Neuronal stem cell (in vitro differentiated cells): ENCODE measurements around the gene ITPRID1.

Experiments
- DNase-seq: peaks from one replicate; pipeline ENCODE4 v3.0.0-alpha.2; 2013; ENCODE audit warnings: low spot score
- H2AFZ ChIP-seq: one replicate; pipeline ENCODE4 v1.6.1; 2013; ENCODE audit warnings: mild to moderate bottlenecking, low read length, inconsistent platforms
- H2AK5ac ChIP-seq: 2 replicates; pipeline ENCODE4 v1.6.1; 2013; ENCODE audit warnings: low read depth, mild to moderate bottlenecking, inconsistent platforms, low read length, moderate library complexity, mixed read lengths
- H2BK120ac ChIP-seq: 2 replicates; pipeline ENCODE4 v1.6.1; 2013; ENCODE audit warnings: low read depth, mild to moderate bottlenecking, inconsistent platforms, low read length, moderate library complexity, mixed read lengths
- H2BK12ac ChIP-seq: one replicate; pipeline ENCODE4 v1.6.1; 2013; ENCODE audit warnings: low read length, inconsistent platforms
- H2BK15ac ChIP-seq: 2 replicates; pipeline ENCODE4 v1.6.1; 2013; ENCODE audit warnings: mild to moderate bottlenecking, low read length, inconsistent platforms, mixed read lengths
- H2BK5ac ChIP-seq: one replicate; pipeline ENCODE4 v1.6.1; 2013; ENCODE audit warnings: inconsistent platforms, mild to moderate bottlenecking, low read length, moderate library complexity
- H3K14ac ChIP-seq: one replicate; pipeline ENCODE4 v1.6.1; 2013; ENCODE audit warnings: low read length, inconsistent platforms
- H3K18ac ChIP-seq: 2 replicates; pipeline ENCODE4 v1.6.1; 2013; ENCODE audit warnings: low read length, inconsistent platforms
- H3K23ac ChIP-seq: 2 replicates; pipeline ENCODE4 v1.6.1; 2013; ENCODE audit warnings: low read depth, mild to moderate bottlenecking, mixed read lengths, low read length, inconsistent platforms; ENCODE audit not compliant: poor library complexity
- H3K27ac ChIP-seq: replicated peaks from 3 replicates; pipeline ENCODE4 v1.5.1; 2013; ENCODE audit warnings: low read length, inconsistent platforms
- H3K27me3 ChIP-seq, 3 experiments: 2 replicates each; pipeline ENCODE4 v1.6.1; 2013; ENCODE audit warnings: low read length in 3 of 3, mild to moderate bottlenecking in 2 of 3, inconsistent platforms in 1 of 3, low read depth in 1 of 3, mixed read lengths in 1 of 3, moderate library complexity in 1 of 3; ENCODE audit not compliant: control insufficient read depth in 3 of 3, insufficient read depth in 3 of 3
- H3K36me3 ChIP-seq, 2 donors: replicated peaks in 1 of 2; 2 replicates each; pipeline ENCODE4 v1.6.1; 2013; ENCODE audit warnings: low read length in 2 of 2; ENCODE audit not compliant: control insufficient read depth in 2 of 2, insufficient read depth in 2 of 2
- H3K4ac ChIP-seq: 2 replicates; pipeline ENCODE4 v1.6.1; 2013; ENCODE audit warnings: inconsistent platforms, mild to moderate bottlenecking, low read length, moderate library complexity
- H3K4me1 ChIP-seq, 2 donors: 1 replicate in 1 of 2; 2 replicates in 1 of 2; pipeline ENCODE4 v1.6.1; 2013; ENCODE audit warnings: low read length in 2 of 2, low read depth in 1 of 2; ENCODE audit not compliant: control insufficient read depth in 2 of 2, insufficient read depth in 1 of 2
- H3K4me2 ChIP-seq: one replicate; pipeline ENCODE4 v1.6.1; 2013; ENCODE audit warnings: mild to moderate bottlenecking, low read length, inconsistent platforms; ENCODE audit not compliant: insufficient read depth, poor library complexity, severe bottlenecking
- H3K4me3 ChIP-seq, 2 donors: 2 replicates each; pipeline ENCODE4 v1.5.1; 2013; ENCODE audit warnings: low read length in 2 of 2, mild to moderate bottlenecking in 2 of 2, inconsistent platforms in 1 of 2, moderate library complexity in 1 of 2
- H3K79me1 ChIP-seq: one replicate; pipeline ENCODE4 v1.6.1; 2013; ENCODE audit warnings: low read depth, mild to moderate bottlenecking, inconsistent platforms, low read length, moderate library complexity
- H3K9ac ChIP-seq: one replicate; pipeline ENCODE4 v1.6.1; 2013; ENCODE audit warnings: mild to moderate bottlenecking, low read depth, low read length, inconsistent platforms; ENCODE audit not compliant: poor library complexity
- H3K9me3 ChIP-seq, 2 donors: replicated peaks in 1 of 2; 2 replicates each; pipeline versions ENCODE3 to v1.6.1; 2013; ENCODE audit warnings: low read length in 2 of 2, mild to moderate bottlenecking in 2 of 2, inconsistent platforms in 1 of 2, low read depth in 1 of 2, mixed read lengths in 1 of 2, moderate library complexity in 1 of 2; ENCODE audit not compliant: control insufficient read depth in 2 of 2, insufficient read depth in 1 of 2
- H4K8ac ChIP-seq: one replicate; pipeline ENCODE4 v1.6.1; 2013; ENCODE audit warnings: low read depth, mild to moderate bottlenecking, inconsistent platforms, low read length, moderate library complexity
- H4K91ac ChIP-seq: one replicate; pipeline ENCODE4 v1.6.1; 2013; ENCODE audit warnings: low read length, low read depth, mild to moderate bottlenecking, inconsistent platforms; ENCODE audit not compliant: poor library complexity
- WGBS, 2 donors: extraction: QIAGEN DNeasy Blood & Tissue Kit; methylation state at CpG; one replicate each; pipeline ENCODE4 v1.1.7; 2013; ENCODE audit warnings: missing lambda C conversion rate in 2 of 2, mixed read lengths in 1 of 2; ENCODE audit not compliant: insufficient read length in 2 of 2, insufficient replicate concordance in 1 of 2; ENCODE audit errors: extremely low coverage in 2 of 2; 5-methylcytosine and 5-hydroxymethylcytosine counted together

ITPRID1 gene

DNA sequence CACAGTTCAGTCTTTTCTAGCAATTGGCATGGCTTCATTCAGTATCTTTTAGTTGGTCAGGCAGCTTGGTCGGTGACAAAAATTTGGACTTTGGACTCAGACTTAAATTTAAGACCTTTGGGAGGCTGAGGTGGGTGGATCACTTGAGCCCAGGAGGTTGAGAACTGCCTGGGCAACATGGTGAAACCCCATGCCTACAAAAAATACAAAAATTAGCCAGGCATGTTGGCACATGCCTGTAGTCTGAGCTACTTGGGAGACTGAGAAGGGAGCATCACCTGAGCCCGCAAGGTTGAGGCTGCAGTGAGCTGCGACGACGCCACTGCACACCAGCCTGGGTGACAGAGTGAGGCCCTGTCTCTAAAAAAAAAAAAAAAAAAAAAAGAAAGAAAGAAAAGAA lies 19.5 kb upstream of the ITPRID1 start:
- H3K4ac ChIP-seq: no peak overlapping the region
- H3K4me2 ChIP-seq: no peak overlapping the region
- no peaks in the 10 kb centered on the region for H3K36me3 ChIP-seq
- H3K4me1 ChIP-seq: peaks cover 1 to 7% of the 10 kb centered on the region in 2 donors
- no peak overlapping the region for H3K18ac ChIP-seq
- DNase-seq: no peak
- no peak overlapping the region for H3K9ac ChIP-seq
- no peak overlapping the region for H3K4me3 ChIP-seq
- H3K9me3 ChIP-seq: no peaks in the 10 kb centered on the region
- WGBS, 2 donors: no CpG with 5 or more reads among the region's 5 CpGs
- no peak overlapping the region for H3K23ac ChIP-seq
- no peak overlapping the region for H3K14ac ChIP-seq
- no peaks in the 10 kb centered on the region for H3K79me1 ChIP-seq
- no peak overlapping the region for H2AK5ac ChIP-seq
- H3K27me3 ChIP-seq: no peaks in the 10 kb centered on the region
- no peak overlapping the region for H2BK5ac ChIP-seq
- no peak overlapping the region for H2BK120ac ChIP-seq
- H2AFZ ChIP-seq: no peak overlapping the region
- H4K91ac ChIP-seq: no peak overlapping the region
- H3K27ac ChIP-seq: no peak overlapping the region
- H4K8ac ChIP-seq: no peak overlapping the region
- no peak overlapping the region for H2BK15ac ChIP-seq
- no peak overlapping the region for H2BK12ac ChIP-seq

DNA sequence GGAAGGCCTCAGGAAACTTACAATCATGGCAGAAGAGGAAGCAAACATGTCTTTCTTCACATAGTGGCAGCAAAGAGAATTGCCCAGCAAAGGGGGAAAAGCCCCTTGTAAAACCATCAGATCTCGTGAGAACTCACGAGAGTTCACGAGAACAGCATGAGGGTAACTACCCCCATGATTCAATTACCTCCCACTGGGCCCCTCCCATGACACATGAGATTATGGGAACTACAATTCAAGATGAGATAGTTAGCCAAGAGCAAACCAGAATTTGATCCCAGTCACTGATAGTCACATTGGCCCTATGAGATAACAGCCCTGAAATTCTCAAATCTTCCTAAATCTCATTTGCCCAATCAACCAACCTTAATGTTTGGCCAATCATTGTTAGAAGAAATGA lies 18.2 kb upstream of the ITPRID1 start:
- H3K9me3 ChIP-seq: no peaks in the 10 kb centered on the region
- no peak overlapping the region for H3K27ac ChIP-seq
- H3K4ac ChIP-seq: no peak overlapping the region
- no peak overlapping the region for H3K23ac ChIP-seq
- H3K79me1 ChIP-seq: no peaks in the 10 kb centered on the region
- no peak overlapping the region for H2BK15ac ChIP-seq
- no peak overlapping the region for H2BK12ac ChIP-seq
- no peak overlapping the region for H3K4me3 ChIP-seq
- H2AFZ ChIP-seq: no peak overlapping the region
- no peak overlapping the region for H3K4me2 ChIP-seq
- no peak overlapping the region for H3K14ac ChIP-seq
- H3K18ac ChIP-seq: no peak overlapping the region
- DNase-seq: no peak
- no peak overlapping the region for H3K9ac ChIP-seq
- H3K4me1 ChIP-seq: peaks cover 1 to 7% of the 10 kb centered on the region in 2 donors
- no peaks in the 10 kb centered on the region for H3K27me3 ChIP-seq
- H4K8ac ChIP-seq: no peak overlapping the region
- no CpG with 5 or more reads among the region's 3 CpGs for WGBS, 2 donors
- H3K36me3 ChIP-seq: no peaks in the 10 kb centered on the region
- no peak overlapping the region for H2BK120ac ChIP-seq
- no peak overlapping the region for H2AK5ac ChIP-seq
- H4K91ac ChIP-seq: no peak overlapping the region
- no peak overlapping the region for H2BK5ac ChIP-seq

DNA sequence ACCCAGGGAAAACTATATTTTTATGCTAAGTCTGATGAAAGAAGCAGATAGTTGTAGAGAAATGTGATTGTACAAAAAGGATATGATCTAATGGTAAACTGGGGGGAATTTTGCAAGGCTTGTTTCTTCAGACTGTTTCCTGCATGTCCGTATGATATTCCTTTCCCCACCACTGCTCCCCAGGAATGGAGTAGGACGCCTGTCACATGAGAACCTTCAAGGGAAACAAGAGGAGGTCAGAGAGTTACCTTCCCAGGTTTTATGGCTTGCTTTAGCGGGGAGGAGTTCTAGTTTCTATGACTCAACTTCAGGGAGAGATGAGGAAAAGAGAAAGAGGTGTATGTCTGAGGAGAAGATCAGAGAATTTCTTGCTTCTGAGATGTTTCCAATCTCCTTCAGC lies 16.4 kb upstream of the ITPRID1 start:
- no peak for DNase-seq
- no peak overlapping the region for H3K14ac ChIP-seq
- H2BK12ac ChIP-seq: no peak overlapping the region
- H4K91ac ChIP-seq: no peak overlapping the region
- H3K79me1 ChIP-seq: no peaks in the 10 kb centered on the region
- peaks cover 1 to 7% of the 10 kb centered on the region in 2 donors for H3K4me1 ChIP-seq
- WGBS, 2 donors: no CpG with 5 or more reads among the region's 3 CpGs
- H3K9ac ChIP-seq: no peak overlapping the region
- no peak overlapping the region for H2AFZ ChIP-seq
- no peak overlapping the region for H3K18ac ChIP-seq
- H3K27ac ChIP-seq: no peak overlapping the region
- H2BK15ac ChIP-seq: no peak overlapping the region
- H3K23ac ChIP-seq: no peak overlapping the region
- no peak overlapping the region for H3K4me3 ChIP-seq
- H3K9me3 ChIP-seq: no peaks in the 10 kb centered on the region
- H2BK120ac ChIP-seq: no peak overlapping the region
- no peaks in the 10 kb centered on the region for H3K27me3 ChIP-seq
- H2AK5ac ChIP-seq: no peak overlapping the region
- H2BK5ac ChIP-seq: no peak overlapping the region
- H3K4ac ChIP-seq: no peak overlapping the region
- no peak overlapping the region for H3K4me2 ChIP-seq
- no peaks in the 10 kb centered on the region for H3K36me3 ChIP-seq
- H4K8ac ChIP-seq: no peak overlapping the region

DNA sequence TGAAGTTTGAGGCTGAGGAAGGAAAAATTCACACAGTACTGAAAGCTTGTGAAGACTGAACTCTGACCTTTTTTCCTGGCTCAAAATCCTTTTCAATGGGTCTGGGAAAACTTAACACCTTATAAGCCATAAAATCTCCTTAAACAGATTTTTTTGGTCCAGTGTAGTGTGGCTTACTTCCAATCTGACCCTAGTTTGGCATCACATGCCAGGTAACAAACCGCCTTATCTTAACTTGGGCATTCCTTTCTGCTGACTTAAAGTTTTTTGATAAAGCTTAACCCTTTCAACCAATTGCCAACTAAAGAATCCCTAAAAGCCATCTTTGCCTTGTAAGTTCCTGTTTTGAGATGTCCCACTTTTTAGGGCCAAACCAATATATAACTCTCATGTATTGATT lies 13.2 kb upstream of the ITPRID1 start:
- Histone ChIP-seq H3K36me3 (no peaks in the 10 kb centered on the region), H2BK15ac (no peak overlapping the region), H3K4me1 (no peaks in the 10 kb centered on the region), H2BK120ac (no peak overlapping the region), H3K4me2 (no peak overlapping the region), H3K27me3 (no peaks in the 10 kb centered on the region), H3K4ac (no peak overlapping the region), H2BK5ac (no peak overlapping the region), H3K9me3 (no peaks in the 10 kb centered on the region), H3K27ac (no peak overlapping the region), H3K79me1 (no peaks in the 10 kb centered on the region), H2AFZ (no peak overlapping the region), H3K9ac (no peak overlapping the region), H3K23ac (no peak overlapping the region), H4K8ac (no peak overlapping the region), H4K91ac (no peak overlapping the region), H3K4me3 (no peak overlapping the region), H2BK12ac (no peak overlapping the region), H3K14ac (no peak overlapping the region), H3K18ac (no peak overlapping the region), H2AK5ac (no peak overlapping the region)
- no peak for DNase-seq
- no CpG with 5 or more reads among the region's 1 CpG for WGBS, 2 donors
